Mammary epithelial cell (primary cell): ENCODE measurements around the gene TRPM8.

Experiments used
- EZH2 ChIP-seq: IDR thresholded peaks from 2 replicates; pipeline ENCODE4 v1.6.1; 2012; ENCODE audit warnings: low read length, inconsistent platforms, borderline replicate concordance
- TF ChIP-seq, protein P1 (sequence below), 2 donors: IDR thresholded peaks in 1 of 2; conservative IDR thresholded peaks in 1 of 2; 2 replicates each; pipeline ENCODE4 v1.5.1; 2011 to 2012; ENCODE audit warnings: inconsistent platforms in 2 of 2, low read length in 2 of 2, mild to moderate bottlenecking in 2 of 2, control low read depth in 1 of 2, low read depth in 1 of 2; ENCODE audit not compliant: insufficient read depth in 1 of 2; ENCODE audit errors: extremely low read depth in 1 of 2

DNA sequence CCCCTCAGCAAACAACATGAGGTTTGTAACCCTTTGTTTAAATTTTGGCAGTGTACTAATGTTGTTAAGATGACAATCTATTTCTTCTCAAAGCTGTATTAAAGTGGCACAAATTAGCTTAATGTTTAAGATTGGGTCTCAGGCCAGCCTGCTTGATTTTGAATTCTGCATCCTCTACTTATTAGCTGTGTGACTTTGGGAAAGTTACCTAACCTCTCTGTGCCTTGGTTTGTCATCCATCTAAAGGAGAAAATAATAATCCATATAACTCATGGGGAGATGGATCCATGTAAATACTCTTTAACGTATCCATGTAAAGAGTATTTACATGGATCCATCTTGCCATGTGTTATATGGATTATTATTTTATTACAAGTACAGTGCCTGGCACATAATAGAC lies 2.1 kb downstream of the TRPM8 start:
- TF ChIP-seq, protein P1, sequence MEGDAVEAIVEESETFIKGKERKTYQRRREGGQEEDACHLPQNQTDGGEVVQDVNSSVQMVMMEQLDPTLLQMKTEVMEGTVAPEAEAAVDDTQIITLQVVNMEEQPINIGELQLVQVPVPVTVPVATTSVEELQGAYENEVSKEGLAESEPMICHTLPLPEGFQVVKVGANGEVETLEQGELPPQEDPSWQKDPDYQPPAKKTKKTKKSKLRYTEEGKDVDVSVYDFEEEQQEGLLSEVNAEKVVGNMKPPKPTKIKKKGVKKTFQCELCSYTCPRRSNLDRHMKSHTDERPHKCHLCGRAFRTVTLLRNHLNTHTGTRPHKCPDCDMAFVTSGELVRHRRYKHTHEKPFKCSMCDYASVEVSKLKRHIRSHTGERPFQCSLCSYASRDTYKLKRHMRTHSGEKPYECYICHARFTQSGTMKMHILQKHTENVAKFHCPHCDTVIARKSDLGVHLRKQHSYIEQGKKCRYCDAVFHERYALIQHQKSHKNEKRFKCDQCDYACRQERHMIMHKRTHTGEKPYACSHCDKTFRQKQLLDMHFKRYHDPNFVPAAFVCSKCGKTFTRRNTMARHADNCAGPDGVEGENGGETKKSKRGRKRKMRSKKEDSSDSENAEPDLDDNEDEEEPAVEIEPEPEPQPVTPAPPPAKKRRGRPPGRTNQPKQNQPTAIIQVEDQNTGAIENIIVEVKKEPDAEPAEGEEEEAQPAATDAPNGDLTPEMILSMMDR (conservative IDR thresholded peaks at IDR 0.05 in 1 of 2, IDR thresholded peaks at IDR 0.05 in 1 of 2; ENCODE audit: extremely low read depth in 1 of 2, insufficient read depth in 1 of 2, low read depth in 1 of 2, low read length in 2 of 2), result no peak
- TF ChIP-seq EZH2, result no peak
